NB4 (cell line): Measurements from ENCODE around the gene BRCC3.

ENCODE experiments used
- DNase-seq: peaks from one replicate; pipeline ENCODE4 v3.0.0; 2010; ENCODE audit warnings: low read depth
- H3K4me3 ChIP-seq: one replicate; pipeline ENCODE4 v1.5.1; 2011; ENCODE audit warnings: mild to moderate bottlenecking, low read depth, low read length, moderate library complexity
- MAX ChIP-seq: IDR thresholded peaks from 2 replicates; pipeline ENCODE4 v1.6.1; 2011; ENCODE audit warnings: low read depth, low read length
- MYC ChIP-seq: IDR thresholded peaks from 2 replicates; pipeline ENCODE4 v1.6.1; 2011; ENCODE audit warnings: low read depth, low read length
- POLR2A ChIP-seq: IDR thresholded peaks from 2 replicates; pipeline ENCODE4 v1.6.1; 2011; ENCODE audit warnings: mild to moderate bottlenecking; ENCODE audit not compliant: insufficient read length; ENCODE audit errors: extremely low read depth
- TF ChIP-seq, protein P1 (sequence below): IDR thresholded peaks from one replicate; pipeline ENCODE4 v1.5.1; 2012; ENCODE audit warnings: low read depth, low read length

The BRCC3 gene

GRCh38 chrX:155115174-155115819 is 44.0 kb downstream of the BRCC3 start:
- no peak for DNase-seq
- H3K4me3 ChIP-seq, result no peak overlapping the region
- TF ChIP-seq MAX (no peak), MYC (no peak), POLR2A (no peak)
- TF ChIP-seq, protein P1, sequence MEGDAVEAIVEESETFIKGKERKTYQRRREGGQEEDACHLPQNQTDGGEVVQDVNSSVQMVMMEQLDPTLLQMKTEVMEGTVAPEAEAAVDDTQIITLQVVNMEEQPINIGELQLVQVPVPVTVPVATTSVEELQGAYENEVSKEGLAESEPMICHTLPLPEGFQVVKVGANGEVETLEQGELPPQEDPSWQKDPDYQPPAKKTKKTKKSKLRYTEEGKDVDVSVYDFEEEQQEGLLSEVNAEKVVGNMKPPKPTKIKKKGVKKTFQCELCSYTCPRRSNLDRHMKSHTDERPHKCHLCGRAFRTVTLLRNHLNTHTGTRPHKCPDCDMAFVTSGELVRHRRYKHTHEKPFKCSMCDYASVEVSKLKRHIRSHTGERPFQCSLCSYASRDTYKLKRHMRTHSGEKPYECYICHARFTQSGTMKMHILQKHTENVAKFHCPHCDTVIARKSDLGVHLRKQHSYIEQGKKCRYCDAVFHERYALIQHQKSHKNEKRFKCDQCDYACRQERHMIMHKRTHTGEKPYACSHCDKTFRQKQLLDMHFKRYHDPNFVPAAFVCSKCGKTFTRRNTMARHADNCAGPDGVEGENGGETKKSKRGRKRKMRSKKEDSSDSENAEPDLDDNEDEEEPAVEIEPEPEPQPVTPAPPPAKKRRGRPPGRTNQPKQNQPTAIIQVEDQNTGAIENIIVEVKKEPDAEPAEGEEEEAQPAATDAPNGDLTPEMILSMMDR, result no peak

DNA sequence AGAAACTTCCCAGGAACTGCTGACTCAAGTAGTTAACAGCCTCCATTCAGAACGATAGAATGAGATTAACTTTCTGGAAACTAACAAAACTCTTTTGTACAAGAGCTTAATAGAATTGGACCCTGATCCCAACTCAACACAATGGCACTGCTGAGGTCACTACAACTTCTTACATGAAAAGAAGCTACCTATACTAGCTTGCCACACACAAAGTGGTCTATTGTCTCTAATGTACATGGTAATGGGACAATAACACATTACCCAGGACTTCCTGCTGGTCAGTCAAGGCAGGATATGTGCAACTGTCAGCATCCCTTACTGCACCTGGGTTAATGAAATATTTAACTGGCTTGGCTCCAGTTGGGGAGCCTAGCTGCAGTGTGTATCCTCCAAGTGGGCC is 56.2 kb downstream of the BRCC3 start:
- H3K4me3 ChIP-seq, result no peak overlapping the region
- no peak for DNase-seq
- TF ChIP-seq MAX (no peak), POLR2A (no peak), MYC (no peak)
- TF ChIP-seq, protein P1, result no peak

DNA sequence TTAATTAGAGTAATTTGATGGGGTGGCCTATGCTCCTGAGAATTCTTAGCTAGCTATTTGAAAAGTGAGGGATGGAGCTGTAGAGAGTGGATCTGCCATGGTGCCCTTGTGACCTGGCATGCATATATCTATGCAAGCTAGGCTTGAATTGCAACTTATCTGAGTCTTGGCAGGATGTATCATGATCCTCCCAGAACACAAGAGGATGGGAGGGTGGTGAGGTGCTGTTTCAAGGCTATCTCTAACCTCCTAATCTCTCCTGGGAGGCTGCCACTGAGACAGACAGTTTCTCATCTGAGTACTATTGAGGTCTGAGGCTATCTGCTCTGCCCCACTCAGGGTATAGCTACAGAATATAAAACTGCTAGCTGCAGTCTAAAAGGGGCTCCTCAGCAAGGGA is 56.6 kb downstream of the BRCC3 start:
- no peak for DNase-seq
- TF ChIP-seq MYC (no peak), POLR2A (no peak), MAX (no peak)
- TF ChIP-seq, protein P1, result no peak

DNA sequence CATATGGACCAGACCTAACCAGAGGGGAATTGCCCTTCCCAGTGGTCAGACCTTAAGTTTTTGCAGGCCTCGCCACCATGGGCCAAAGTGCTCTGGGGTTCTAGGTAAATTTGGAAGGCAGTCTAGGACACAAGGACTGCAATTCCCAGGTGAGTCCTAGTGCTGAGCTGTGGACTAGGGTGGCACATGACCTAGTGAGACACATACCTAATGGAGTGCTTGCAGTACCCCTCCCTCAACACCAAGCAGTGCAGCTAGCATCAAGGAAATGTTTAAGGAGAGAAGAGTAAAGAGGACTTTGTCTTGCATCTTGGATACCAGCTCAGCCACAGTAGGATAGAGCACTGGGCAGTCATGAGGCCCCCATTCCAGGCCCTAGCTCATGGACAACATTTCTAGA is 60.8 kb downstream of the BRCC3 start:
- TF ChIP-seq, protein P1, result no peak
- no peak for TF ChIP-seq MYC
- no peak for DNase-seq

More for the DNA sequence above, 56.6 kb downstream of the BRCC3 start:
- H3K4me3 ChIP-seq, result no peak overlapping the region

DNA sequence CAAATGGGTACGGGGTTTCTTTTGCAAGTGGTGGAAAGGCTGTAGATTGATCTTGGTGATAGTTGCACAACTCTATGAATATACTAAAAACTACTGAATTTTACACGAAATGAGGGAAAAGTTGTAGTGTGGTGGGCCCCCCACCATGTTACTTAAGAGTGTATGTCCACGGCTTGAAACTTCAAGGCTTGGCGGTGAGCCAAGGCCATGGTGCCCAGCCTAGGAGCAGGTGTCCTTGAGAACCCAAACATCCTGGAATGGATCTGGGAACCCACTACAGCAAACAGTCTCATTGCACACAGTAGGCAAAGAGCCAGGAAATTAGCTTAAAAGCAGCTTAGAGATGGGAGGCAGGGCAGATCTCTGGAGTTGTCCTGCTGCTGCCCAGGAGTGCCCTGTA is 62.9 kb downstream of the BRCC3 start:
- H3K4me3 ChIP-seq, result no peak overlapping the region
- TF ChIP-seq MAX (no peak), POLR2A (no peak), MYC (no peak)
- TF ChIP-seq, protein P1, result no peak
- no peak for DNase-seq

More for the DNA sequence above, 60.8 kb downstream of the BRCC3 start:
- no peak overlapping the region for H3K4me3 ChIP-seq
